Parathyroid adenoma (tissue), 2 donors: ENCODE results near the gene YTHDF2.
"Not testable (repeated sequence)": the region's sequence is repeated elsewhere in the genome, so short reads cannot be mapped to it uniquely, and the experiment has no call there.

Experiments used
- H2AFZ ChIP-seq: fragments of 300-600 bp; sonication (generic); one replicate; pipeline ENCODE4 v1.7.0; 2017; ENCODE audit warnings: antibody characterized with exemption, mild to moderate bottlenecking
- H3K27ac ChIP-seq: fragments of 300-600 bp; sonication (generic); one replicate; pipeline ENCODE4 v1.7.0; 2017
- H3K27me3 ChIP-seq: fragments of 300-600 bp; sonication (generic); one replicate; pipeline ENCODE4 v1.7.0; 2017; ENCODE audit warnings: low read length; ENCODE audit not compliant: control insufficient read depth, insufficient read depth
- H3K36me3 ChIP-seq: fragments of 300-600 bp; sonication (generic); one replicate; pipeline ENCODE4 v1.7.0; 2017; ENCODE audit warnings: low read length; ENCODE audit not compliant: control insufficient read depth, insufficient read depth
- H3K4me1 ChIP-seq: fragments of 300-600 bp; sonication (generic); one replicate; pipeline ENCODE4 v1.7.0; 2017; ENCODE audit warnings: control low read depth
- H3K4me2 ChIP-seq: fragments of 300-600 bp; sonication (generic); one replicate; pipeline ENCODE4 v1.7.0; 2017; ENCODE audit warnings: low read length
- H3K4me3 ChIP-seq: fragments of 300-600 bp; sonication (generic); one replicate; pipeline ENCODE4 v1.7.0; 2017; ENCODE audit warnings: low read depth, low read length
- H3K79me2 ChIP-seq: fragments of 300-600 bp; sonication (generic); one replicate; pipeline ENCODE4 v1.7.0; 2017; ENCODE audit warnings: control low read depth
- H3K9ac ChIP-seq: fragments of 300-600 bp; sonication (generic); one replicate; pipeline ENCODE4 v1.7.0; 2017; ENCODE audit warnings: mild to moderate bottlenecking
- H3K9me3 ChIP-seq: fragments of 300-600 bp; sonication (generic); one replicate; pipeline ENCODE4 v1.7.0; 2017; ENCODE audit warnings: low read length; ENCODE audit not compliant: control insufficient read depth
- TF ChIP-seq, protein P1 (sequence below): fragments of 300-600 bp; sonication (generic); IDR thresholded peaks from one replicate; pipeline ENCODE4 v1.7.0; 2017; ENCODE audit warnings: antibody characterized with exemption, mild to moderate bottlenecking
- donor health status: primary hyperparathyroidism.

YTHDF2 gene

DNA sequence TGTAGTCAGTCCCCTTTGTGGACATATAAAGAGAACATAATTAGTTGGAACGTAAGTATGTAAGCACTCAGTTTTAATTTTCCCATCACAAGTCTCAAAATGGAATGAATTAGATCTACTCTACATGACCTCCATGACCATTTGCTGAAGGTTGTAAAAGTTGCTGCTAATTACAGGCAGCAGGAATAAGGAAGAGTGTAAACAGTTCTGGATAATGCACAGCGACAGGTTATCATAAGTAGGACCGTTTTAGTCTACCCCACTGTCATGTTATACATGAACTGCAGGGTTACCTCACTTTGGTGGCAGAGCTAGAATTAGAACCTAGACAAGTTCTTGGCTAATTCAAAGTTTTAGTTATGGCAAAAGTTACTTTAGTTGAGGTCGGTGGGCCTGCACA lies 21.7 kb downstream of the YTHDF2 start:
- Histone ChIP-seq H3K4me1 (peaks cover 3% of the 10 kb centered on the region), H3K79me2 (peaks cover 24% of the 10 kb centered on the region), H3K9me3 (no peaks in the 10 kb centered on the region), H3K36me3 (no peaks in the 10 kb centered on the region), H3K9ac (no peak overlapping the region), H3K4me3 (no peak overlapping the region), H3K27ac (no peak overlapping the region), H3K4me2 (no peak overlapping the region), H2AFZ (no peak overlapping the region), H3K27me3 (no peaks in the 10 kb centered on the region)
- TF ChIP-seq, protein P1, sequence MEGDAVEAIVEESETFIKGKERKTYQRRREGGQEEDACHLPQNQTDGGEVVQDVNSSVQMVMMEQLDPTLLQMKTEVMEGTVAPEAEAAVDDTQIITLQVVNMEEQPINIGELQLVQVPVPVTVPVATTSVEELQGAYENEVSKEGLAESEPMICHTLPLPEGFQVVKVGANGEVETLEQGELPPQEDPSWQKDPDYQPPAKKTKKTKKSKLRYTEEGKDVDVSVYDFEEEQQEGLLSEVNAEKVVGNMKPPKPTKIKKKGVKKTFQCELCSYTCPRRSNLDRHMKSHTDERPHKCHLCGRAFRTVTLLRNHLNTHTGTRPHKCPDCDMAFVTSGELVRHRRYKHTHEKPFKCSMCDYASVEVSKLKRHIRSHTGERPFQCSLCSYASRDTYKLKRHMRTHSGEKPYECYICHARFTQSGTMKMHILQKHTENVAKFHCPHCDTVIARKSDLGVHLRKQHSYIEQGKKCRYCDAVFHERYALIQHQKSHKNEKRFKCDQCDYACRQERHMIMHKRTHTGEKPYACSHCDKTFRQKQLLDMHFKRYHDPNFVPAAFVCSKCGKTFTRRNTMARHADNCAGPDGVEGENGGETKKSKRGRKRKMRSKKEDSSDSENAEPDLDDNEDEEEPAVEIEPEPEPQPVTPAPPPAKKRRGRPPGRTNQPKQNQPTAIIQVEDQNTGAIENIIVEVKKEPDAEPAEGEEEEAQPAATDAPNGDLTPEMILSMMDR = no peak

DNA sequence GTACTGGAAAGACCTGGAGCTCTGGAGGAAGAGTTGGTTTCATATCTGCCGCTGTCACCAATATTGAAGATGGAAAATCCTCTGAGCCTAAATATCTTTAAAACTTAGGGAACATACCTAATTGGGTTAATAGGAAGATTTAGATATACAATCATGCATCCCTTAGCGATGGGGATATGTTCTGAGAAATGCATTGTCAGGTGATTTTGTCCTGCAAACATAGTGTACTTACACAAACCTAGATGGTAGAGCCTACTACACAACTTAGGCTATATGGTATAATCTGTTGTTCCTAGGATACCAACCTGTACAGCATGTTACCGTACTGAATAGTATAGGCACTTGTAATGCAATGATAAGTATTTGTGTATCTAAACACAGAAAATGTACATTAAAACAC lies 22.5 kb downstream of the YTHDF2 start:
- peaks cover 3% of the 10 kb centered on the region for H3K4me1 ChIP-seq
- TF ChIP-seq, protein P1 = no peak
- H3K9ac ChIP-seq = no peak overlapping the region

DNA sequence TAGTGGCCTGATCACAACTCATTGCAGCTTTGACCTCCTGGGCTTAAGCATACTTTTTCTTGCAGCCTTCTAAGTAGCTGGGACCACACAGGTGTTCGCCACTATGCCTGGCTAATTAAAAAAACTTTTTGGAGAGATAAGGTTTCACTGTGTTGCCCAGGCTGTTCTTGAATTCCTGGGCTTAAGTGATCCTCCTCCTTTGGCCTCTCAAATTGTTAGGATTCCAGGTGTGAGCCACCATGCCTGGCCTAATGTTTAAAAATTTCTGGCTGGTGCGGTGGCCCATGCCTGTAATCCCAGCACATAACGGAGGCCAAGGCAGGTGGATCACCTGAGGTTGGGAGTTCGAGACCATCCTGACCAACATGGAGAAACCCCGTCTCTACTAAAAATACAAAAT lies 24.4 kb downstream of the YTHDF2 start:
- H3K4me1 ChIP-seq = no peaks in the 10 kb centered on the region
- H3K27me3 ChIP-seq = no peaks in the 10 kb centered on the region
- H3K36me3 ChIP-seq = no peaks in the 10 kb centered on the region
- TF ChIP-seq, protein P1 = no peak
- no peak overlapping the region for H2AFZ ChIP-seq
- no peaks in the 10 kb centered on the region for H3K9me3 ChIP-seq
- no peak overlapping the region for H3K9ac ChIP-seq
- H3K4me2 ChIP-seq = no peak overlapping the region
- no peak overlapping the region for H3K4me3 ChIP-seq
- no peak overlapping the region for H3K27ac ChIP-seq
- peaks cover 20% of the 10 kb centered on the region for H3K79me2 ChIP-seq

More for the DNA sequence above, 22.5 kb downstream of the YTHDF2 start:
- no peaks in the 10 kb centered on the region for H3K27me3 ChIP-seq
- no peak overlapping the region for H3K27ac ChIP-seq
- no peaks in the 10 kb centered on the region for H3K36me3 ChIP-seq
- H3K9me3 ChIP-seq = no peaks in the 10 kb centered on the region
- H3K4me2 ChIP-seq = no peak overlapping the region
- H2AFZ ChIP-seq = no peak overlapping the region
- H3K4me3 ChIP-seq = no peak overlapping the region
- H3K79me2 ChIP-seq = peaks cover 18% of the 10 kb centered on the region

DNA sequence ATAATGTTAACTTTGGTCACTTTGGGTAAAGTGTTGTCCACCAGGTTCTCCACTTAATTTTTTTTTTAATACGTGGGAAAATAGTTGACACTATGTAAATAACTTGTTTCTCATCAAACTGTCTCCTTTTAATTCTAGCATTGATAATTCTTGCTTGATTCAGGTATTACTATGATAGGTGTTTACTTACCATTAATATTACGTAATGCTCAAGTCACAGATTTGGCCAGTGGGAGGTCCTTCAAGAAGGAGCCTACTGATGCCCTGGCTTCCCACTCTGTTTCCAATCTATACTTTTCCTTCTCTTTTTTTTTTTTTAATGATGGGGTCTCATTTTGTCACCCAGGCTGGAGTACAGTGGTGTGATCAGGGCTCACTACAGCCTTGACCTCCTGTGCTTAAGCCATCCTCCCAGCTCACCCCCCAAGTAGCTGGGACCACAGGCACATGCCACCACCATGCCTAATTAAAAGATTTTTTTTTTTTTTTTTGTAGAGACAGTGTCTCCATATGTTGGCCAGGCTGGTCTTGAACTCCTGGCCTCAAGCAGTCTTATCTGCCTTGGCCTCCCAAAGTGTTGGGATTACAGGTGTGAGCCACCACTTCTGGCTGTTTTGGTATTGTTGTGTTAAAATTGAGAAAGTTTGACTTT lies 29.9 kb downstream of the YTHDF2 start:
- TF ChIP-seq, protein P1 = no peak
- H3K4me1 ChIP-seq = no peaks in the 10 kb centered on the region
- no peak overlapping the region for H3K9ac ChIP-seq
- H2AFZ ChIP-seq = no peak overlapping the region
- H3K4me2 ChIP-seq = no peak overlapping the region
- no peak overlapping the region for H3K27ac ChIP-seq
- no peaks in the 10 kb centered on the region for H3K9me3 ChIP-seq
- H3K27me3 ChIP-seq = no peaks in the 10 kb centered on the region
- peaks cover 10% of the 10 kb centered on the region for H3K79me2 ChIP-seq
- H3K4me3 ChIP-seq = no peak overlapping the region
- H3K36me3 ChIP-seq = no peaks in the 10 kb centered on the region

DNA sequence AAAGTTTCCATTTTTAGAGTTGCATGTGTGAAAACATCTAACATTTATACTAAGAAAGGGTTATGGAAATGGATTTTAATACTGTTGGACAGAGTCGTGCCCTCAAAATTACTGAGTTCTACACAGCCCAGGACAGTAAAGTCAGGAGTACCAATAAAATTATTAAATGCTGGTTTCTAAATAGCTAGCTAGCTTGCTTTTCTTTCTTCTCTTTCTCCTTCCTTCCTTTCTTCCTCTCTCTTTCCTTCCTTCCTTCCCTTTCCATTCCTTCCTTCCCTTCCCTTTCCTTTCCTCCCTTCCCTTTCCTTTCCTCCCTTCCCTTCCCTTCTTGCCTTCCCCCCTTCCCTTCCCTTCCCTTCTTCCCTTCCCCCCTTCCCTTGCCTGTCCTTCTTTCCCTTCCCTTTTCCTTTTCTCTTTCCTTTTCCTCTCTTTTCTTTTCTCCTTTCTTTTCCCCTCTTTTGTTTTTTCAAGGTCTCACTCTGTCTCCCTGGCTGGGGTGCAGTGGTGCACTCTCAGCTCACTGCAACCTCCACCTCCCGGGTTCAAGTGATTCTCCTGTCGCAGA lies 33.9 kb downstream of the YTHDF2 start:
- H3K36me3 ChIP-seq = no peaks in the 10 kb centered on the region
- no peak overlapping the region for H3K27ac ChIP-seq
- peaks cover 4% of the 10 kb centered on the region for H3K79me2 ChIP-seq
- H3K4me1 ChIP-seq = peaks cover 3% of the 10 kb centered on the region
- H3K4me2 ChIP-seq = no peak overlapping the region
- H2AFZ ChIP-seq = no peak overlapping the region
- TF ChIP-seq, protein P1 = no peak
- H3K4me3 ChIP-seq = no peak overlapping the region
- H3K9ac ChIP-seq = no peak overlapping the region
- H3K27me3 ChIP-seq = no peaks in the 10 kb centered on the region
- no peaks in the 10 kb centered on the region for H3K9me3 ChIP-seq

DNA sequence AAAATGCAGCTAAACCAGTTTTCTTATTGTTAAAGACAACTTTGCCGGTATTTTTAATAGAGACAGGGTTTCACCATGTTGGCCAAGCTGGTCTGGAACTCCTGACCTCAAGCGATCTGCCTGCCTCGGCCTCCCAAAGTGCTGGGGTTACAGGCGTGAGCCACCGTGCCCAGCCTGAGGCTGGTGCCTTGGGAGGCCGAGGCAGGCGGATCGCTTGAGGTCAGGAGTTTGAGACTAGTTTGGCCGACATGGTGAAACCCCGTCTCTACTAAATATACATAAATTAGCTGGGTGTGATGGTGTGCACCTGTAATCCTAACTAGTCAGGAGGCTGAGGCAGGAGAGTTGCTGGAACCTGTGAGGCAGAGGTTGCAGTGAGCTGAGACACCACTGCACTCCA lies 35.2 kb downstream of the YTHDF2 start:
- H3K27me3 ChIP-seq, H3K9me3 ChIP-seq, H3K36me3 ChIP-seq: not testable (repeated sequence)

More for the DNA sequence above, 35.2 kb downstream of the YTHDF2 start:
- H3K9ac ChIP-seq, H3K4me1 ChIP-seq, H3K79me2 ChIP-seq, H2AFZ ChIP-seq, H3K27ac ChIP-seq, H3K4me2 ChIP-seq, H3K4me3 ChIP-seq: not testable (repeated sequence)
